DND-41 (cell line): ENCODE data around the gene CARMIL1.

Experiments
- ATAC-seq: fragments of 200-7000 bp; cut with Tn5 transposase; 3 replicates; pipeline ENCODE4 v1.9.1; 2021; ENCODE audit warnings: low read depth; ENCODE audit not compliant: insufficient read depth
- DNase-seq: peaks from one replicate; pipeline ENCODE4 v3.0.0-alpha.2; 2020
- H2AFZ ChIP-seq: 2 replicates; pipeline ENCODE4 v1.6.0; 2012; ENCODE audit warnings: low read depth, low read length
- H3K27ac ChIP-seq: 2 replicates; pipeline ENCODE4 v1.5.1; 2012; ENCODE audit warnings: low read length, inconsistent platforms
- H3K27me3 ChIP-seq: fragments of 200-600 bp; sonication (generic); 2 replicates; pipeline ENCODE4 v1.6.0; 2012; ENCODE audit warnings: low read length, mild to moderate bottlenecking, inconsistent platforms; ENCODE audit not compliant: insufficient read depth, poor library complexity
- H3K36me3 ChIP-seq: 2 replicates; pipeline ENCODE4 v1.5.1; 2012; ENCODE audit warnings: low read length, inconsistent platforms; ENCODE audit not compliant: insufficient read depth
- H3K4me1 ChIP-seq: 2 replicates; pipeline ENCODE4 v1.5.1; 2012; ENCODE audit warnings: mild to moderate bottlenecking, low read length; ENCODE audit not compliant: insufficient read depth
- H3K4me2 ChIP-seq: 2 replicates; pipeline ENCODE4 v1.6.0; 2012; ENCODE audit warnings: mild to moderate bottlenecking, moderate library complexity, low read length, inconsistent platforms; ENCODE audit not compliant: insufficient read depth
- H3K4me3 ChIP-seq, 2 experiments: fragments of 200-600 bp in 1 of 2; shearing (Covaris generic) in 1 of 2; 2 replicates each; pipeline ENCODE4 v1.5.1; 2012 to 2016; ENCODE audit warnings: inconsistent platforms in 2 of 2, low read length in 2 of 2, mild to moderate bottlenecking in 2 of 2, low read depth in 1 of 2, moderate library complexity in 1 of 2
- H3K79me2 ChIP-seq: 2 replicates; pipeline ENCODE4 v1.6.0; 2012; ENCODE audit warnings: low read length, inconsistent platforms; ENCODE audit not compliant: insufficient read depth
- H3K9ac ChIP-seq: 2 replicates; pipeline ENCODE4 v1.6.0; 2012; ENCODE audit warnings: low read depth, mild to moderate bottlenecking, inconsistent platforms, low read length, moderate library complexity
- H3K9me3 ChIP-seq: 2 replicates; pipeline ENCODE4 v1.5.1; 2012; ENCODE audit warnings: low read length, moderate library complexity, mild to moderate bottlenecking, inconsistent platforms; ENCODE audit not compliant: insufficient read depth, severe bottlenecking
- H4K20me1 ChIP-seq: 2 replicates; pipeline ENCODE4 v1.6.0; 2012; ENCODE audit warnings: low read length; ENCODE audit not compliant: insufficient read depth
- CTCF ChIP-seq: IDR thresholded peaks from 2 replicates; pipeline ENCODE4 v1.5.1; 2012; ENCODE audit warnings: borderline replicate concordance, low read length, moderate library complexity, mild to moderate bottlenecking; ENCODE audit not compliant: poor library complexity, severe bottlenecking; ENCODE audit errors: extremely low read depth
- EZH2 ChIP-seq: IDR thresholded peaks from 3 replicates; pipeline ENCODE4 v1.6.1; 2012; ENCODE audit warnings: borderline replicate concordance, low read depth, mild to moderate bottlenecking, moderate library complexity, low read length, inconsistent platforms; ENCODE audit not compliant: severe bottlenecking

Gene CARMIL1

GRCh38 chr6:25336996-25337395 is 57.8 kb downstream of the CARMIL1 start:
- Histone ChIP-seq H3K4me1 (no peaks in the 10 kb centered on the region), H3K79me2 (no peaks in the 10 kb centered on the region), H3K27ac (no peak overlapping the region), H4K20me1 (no peaks in the 10 kb centered on the region), H3K4me3 (no peak overlapping the region), H2AFZ (no peak overlapping the region), H3K27me3 (peaks cover 17% of the 10 kb centered on the region), H3K9ac (no peak overlapping the region), H3K9me3 (no peaks in the 10 kb centered on the region), H3K4me2 (no peak overlapping the region), H3K36me3 (no peaks in the 10 kb centered on the region)
- ATAC-seq: no peak
- no peak for DNase-seq
- no peak for TF ChIP-seq CTCF

GRCh38 chr6:25337431-25337830 is 58.3 kb downstream of the CARMIL1 start:
- Histone ChIP-seq H3K79me2 (no peaks in the 10 kb centered on the region), H4K20me1 (no peaks in the 10 kb centered on the region), H3K27me3 (peaks cover 15% of the 10 kb centered on the region), H2AFZ (no peak overlapping the region), H3K27ac (no peak overlapping the region), H3K9ac (no peak overlapping the region), H3K4me2 (no peak overlapping the region), H3K9me3 (no peaks in the 10 kb centered on the region), H3K4me1 (no peaks in the 10 kb centered on the region), H3K36me3 (no peaks in the 10 kb centered on the region), H3K4me3 (no peak overlapping the region)
- DNase-seq (no peak), ATAC-seq (no peak)
- TF ChIP-seq EZH2: no peak

- TF ChIP-seq CTCF (no peak), EZH2 (no peak)
These were observed 61.4 kb downstream of the CARMIL1 start for GRCh38 chr6:25340431-25341202.

GRCh38 chr6:25341203-25341552 is 62.0 kb downstream of the CARMIL1 start:
- Histone ChIP-seq H3K79me2 (no peaks in the 10 kb centered on the region), H2AFZ (no peak overlapping the region), H3K9ac (no peak overlapping the region), H3K4me1 (no peaks in the 10 kb centered on the region), H4K20me1 (no peaks in the 10 kb centered on the region), H3K36me3 (no peaks in the 10 kb centered on the region), H3K4me2 (no peak overlapping the region), H3K27ac (no peak overlapping the region), H3K4me3 (no peak overlapping the region), H3K27me3 (peaks cover 10% of the 10 kb centered on the region), H3K9me3 (no peaks in the 10 kb centered on the region)
- DNase-seq: no peak
- no peak for ATAC-seq
- TF ChIP-seq CTCF: no peak

More at GRCh38 chr6:25340431-25341202, 61.4 kb downstream of the CARMIL1 start:
- Histone ChIP-seq H4K20me1 (no peaks in the 10 kb centered on the region), H3K27ac (no peak overlapping the region), H3K79me2 (no peaks in the 10 kb centered on the region), H2AFZ (no peak overlapping the region), H3K27me3 (peaks cover 10% of the 10 kb centered on the region), H3K4me3 (no peak overlapping the region), H3K36me3 (no peaks in the 10 kb centered on the region), H3K9me3 (no peaks in the 10 kb centered on the region), H3K4me2 (no peak overlapping the region), H3K9ac (no peak overlapping the region), H3K4me1 (no peaks in the 10 kb centered on the region)
- no peak for DNase-seq
- no peak for ATAC-seq
